CD14-positive monocyte (primary cell): ENCODE results near the gene NELL1. TPM values are rescaled to one million over a fixed set of nuclear protein-coding genes. Genes with fewer than 3 reads are reported as not detected.

Experiments used
- DNase-seq, 3 donors: peaks; one replicate each; pipeline ENCODE4 v3.0.0-alpha.2; 2011 to 2022
- H2AFZ ChIP-seq: 2 replicates; pipeline ENCODE4 v1.6.0; 2012; ENCODE audit warnings: mild to moderate bottlenecking, low read depth, low read length, inconsistent platforms; ENCODE audit not compliant: insufficient read depth, poor library complexity, severe bottlenecking
- H3K27ac ChIP-seq, 2 donors: 1 replicate in 1 of 2; 2 replicates in 1 of 2; pipeline ENCODE4 v1.5.1; 2012 to 2013; ENCODE audit warnings: low read length in 2 of 2, control low read depth in 1 of 2, inconsistent platforms in 1 of 2, low read depth in 1 of 2, mild to moderate bottlenecking in 1 of 2
- H3K27me3 ChIP-seq, 2 donors: one replicate each; pipeline versions ENCODE4 v1.6.0 to v1.6.1; 2011 to 2013; ENCODE audit warnings: low read length in 2 of 2; ENCODE audit not compliant: control insufficient read depth in 2 of 2, insufficient read depth in 2 of 2
- H3K36me3 ChIP-seq, 2 donors: replicated peaks in 1 of 2; 1 replicate in 1 of 2; 2 replicates in 1 of 2; pipeline versions ENCODE4 v1.5.1 to v1.6.1; 2012 to 2013; ENCODE audit warnings: low read length in 2 of 2, control low read depth in 1 of 2, inconsistent platforms in 1 of 2, mild to moderate bottlenecking in 1 of 2; ENCODE audit not compliant: insufficient read depth in 2 of 2, control insufficient read depth in 1 of 2
- H3K4me1 ChIP-seq, 2 donors: 1 replicate in 1 of 2; 2 replicates in 1 of 2; pipeline versions ENCODE4 v1.5.1 to v1.6.1; 2012 to 2013; ENCODE audit warnings: low read length in 2 of 2, control low read depth in 1 of 2, inconsistent platforms in 1 of 2, mild to moderate bottlenecking in 1 of 2, moderate library complexity in 1 of 2; ENCODE audit not compliant: insufficient read depth in 2 of 2, control insufficient read depth in 1 of 2
- H3K4me2 ChIP-seq: replicated peaks from 2 replicates; pipeline ENCODE3; 2012; ENCODE audit warnings: low read length, moderate library complexity, mild to moderate bottlenecking; ENCODE audit not compliant: poor library complexity, severe bottlenecking; ENCODE audit errors: extremely low read depth
- H3K4me3 ChIP-seq, 3 experiments: fragments of 200-600 bp in 1 of 3; sonication (generic) in 1 of 3; replicated peaks in 1 of 3; 1 replicate in 2 of 3; 2 replicates in 1 of 3; pipeline ENCODE4 v1.5.1; 2011 to 2013; ENCODE audit warnings: low read length in 3 of 3, mild to moderate bottlenecking in 3 of 3, control low read depth in 2 of 3, low read depth in 2 of 3, inconsistent platforms in 1 of 3, moderate library complexity in 1 of 3
- H3K79me2 ChIP-seq: 2 replicates; pipeline ENCODE4 v1.6.0; 2012; ENCODE audit warnings: mild to moderate bottlenecking, control low read depth, inconsistent platforms, low read length, moderate library complexity; ENCODE audit not compliant: insufficient read depth
- H3K9ac ChIP-seq: 2 replicates; pipeline ENCODE4 v1.6.0; 2017; ENCODE audit warnings: low read length, mild to moderate bottlenecking; ENCODE audit not compliant: insufficient read depth, poor library complexity, severe bottlenecking
- H3K9me3 ChIP-seq, 2 donors: replicated peaks in 1 of 2; 1 replicate in 1 of 2; 2 replicates in 1 of 2; pipeline versions ENCODE4 v1.5.1 to v1.6.1; 2012 to 2013; ENCODE audit warnings: low read length in 2 of 2, control low read depth in 1 of 2; ENCODE audit not compliant: control insufficient read depth in 1 of 2, insufficient read depth in 1 of 2
- H4K20me1 ChIP-seq: 2 replicates; pipeline ENCODE4 v1.6.0; 2012; ENCODE audit warnings: mild to moderate bottlenecking, low read length, control low read depth, moderate library complexity; ENCODE audit not compliant: insufficient read depth
- H3K27ac Mint-ChIP-seq, 7 donors: one replicate each; pipeline ENCODE4 v1.8.0; 2020; ENCODE audit warnings: mild to moderate bottlenecking in 7 of 7, mixed read lengths in 7 of 7, moderate library complexity in 6 of 7, inconsistent platforms in 2 of 7
- H3K27me3 Mint-ChIP-seq, 3 donors: one replicate each; pipeline ENCODE4 v1.8.0; 2021 to 2022; ENCODE audit warnings: low read depth in 3 of 3, mild to moderate bottlenecking in 3 of 3, mixed read lengths in 3 of 3, moderate library complexity in 3 of 3, inconsistent platforms in 1 of 3
- H3K36me3 Mint-ChIP-seq, 2 donors: one replicate each; pipeline ENCODE4 v1.8.0; 2020; ENCODE audit warnings: mixed read lengths in 2 of 2, inconsistent platforms in 1 of 2, mild to moderate bottlenecking in 1 of 2
- H3K4me1 Mint-ChIP-seq: one replicate; pipeline ENCODE4 v1.8.0; 2020; ENCODE audit warnings: mild to moderate bottlenecking, mixed read lengths
- H3K4me3 Mint-ChIP-seq, 2 donors: one replicate each; pipeline ENCODE4 v1.8.0; 2020; ENCODE audit warnings: mild to moderate bottlenecking in 2 of 2, mixed read lengths in 2 of 2, moderate library complexity in 1 of 2
- H3K9me3 Mint-ChIP-seq, 7 donors: one replicate each; pipeline ENCODE4 v1.8.0; 2020 to 2022; ENCODE audit warnings: mixed read lengths in 7 of 7, mild to moderate bottlenecking in 6 of 7, moderate library complexity in 6 of 7, inconsistent platforms in 2 of 7
- WGBS: methylation state at CpG from one replicate; pipeline ENCODE4 v1.1.5; 2013; ENCODE audit warnings: missing lambda C conversion rate; ENCODE audit not compliant: insufficient coverage; 5-methylcytosine and 5-hydroxymethylcytosine counted together
- intact Hi-C, 2 donors: fragments of 100-400 bp; cut with micrococcal nuclease; formaldehyde crosslinking; loops; one replicate each; pipeline versions ENCODE4 v1.15.0 to v1.15.1; 2023
- polyA plus RNA-seq, 3 donors: library from polyadenylated mRNA; depleted of rRNA in 1 of 3; unstranded in 2 of 3; stranded (reverse) in 1 of 3; fragments of 300-500 nt in 2 of 3; fragments of >200 nt in 1 of 3; fragmentation: Illumina TruSeq in 2 of 3; gene quantifications; 1 replicate in 2 of 3; 2 replicates in 1 of 3; pipeline ENCODE4 v1.2.3, GENCODE V29; 2012 to 2021
- TF ChIP-seq, protein P1 (sequence below): fragments of 200-600 bp; IDR thresholded peaks from one replicate; pipeline ENCODE4 v1.8.0; 2022; ENCODE audit warnings: antibody characterized with exemption, mild to moderate bottlenecking

NELL1 gene
- polyA plus RNA-seq, 3 donors, result not detected

DNA sequence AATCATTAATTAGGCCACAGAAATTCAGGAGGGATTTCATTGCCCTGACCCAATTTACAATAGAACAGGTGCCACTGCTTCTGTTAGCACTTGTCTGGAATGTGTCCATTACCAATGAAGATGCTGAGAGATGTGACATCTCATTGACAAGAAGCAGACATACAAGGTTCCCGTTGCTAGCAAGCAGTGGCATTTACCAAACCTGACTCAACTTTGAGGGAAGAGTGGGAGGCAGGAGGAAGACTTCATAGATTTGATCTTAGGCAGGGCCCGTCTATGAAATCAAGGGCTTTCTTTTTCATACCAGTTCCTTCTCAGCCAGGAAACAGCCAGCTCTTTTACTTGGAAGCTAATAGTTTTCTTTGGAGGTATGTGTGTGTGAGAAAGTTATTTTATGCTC, 280.2 kb downstream of the NELL1 start:
- no peak overlapping the region for H2AFZ ChIP-seq
- H3K9me3 ChIP-seq, result no peaks in the 10 kb centered on the region
- Mint-ChIP-seq H3K9me3 (peaks cover 0 to 3% (median 0%) of the 10 kb centered on the region in 7 donors), H3K4me1 (no peaks in the 10 kb centered on the region), H3K36me3 (no peaks in the 10 kb centered on the region), H3K4me3 (no peak overlapping the region), H3K27ac (no peak overlapping the region), H3K27me3 (no peaks in the 10 kb centered on the region)
- no peaks in the 10 kb centered on the region for H3K4me1 ChIP-seq
- no peak overlapping the region for H3K27ac ChIP-seq
- no peak overlapping the region for H3K4me3 ChIP-seq
- H3K36me3 ChIP-seq, result no peaks in the 10 kb centered on the region
- 40% methylated on average over 1 of the region's 2 CpGs for WGBS
- no peak overlapping the region for H3K4me2 ChIP-seq
- TF ChIP-seq, protein P1, sequence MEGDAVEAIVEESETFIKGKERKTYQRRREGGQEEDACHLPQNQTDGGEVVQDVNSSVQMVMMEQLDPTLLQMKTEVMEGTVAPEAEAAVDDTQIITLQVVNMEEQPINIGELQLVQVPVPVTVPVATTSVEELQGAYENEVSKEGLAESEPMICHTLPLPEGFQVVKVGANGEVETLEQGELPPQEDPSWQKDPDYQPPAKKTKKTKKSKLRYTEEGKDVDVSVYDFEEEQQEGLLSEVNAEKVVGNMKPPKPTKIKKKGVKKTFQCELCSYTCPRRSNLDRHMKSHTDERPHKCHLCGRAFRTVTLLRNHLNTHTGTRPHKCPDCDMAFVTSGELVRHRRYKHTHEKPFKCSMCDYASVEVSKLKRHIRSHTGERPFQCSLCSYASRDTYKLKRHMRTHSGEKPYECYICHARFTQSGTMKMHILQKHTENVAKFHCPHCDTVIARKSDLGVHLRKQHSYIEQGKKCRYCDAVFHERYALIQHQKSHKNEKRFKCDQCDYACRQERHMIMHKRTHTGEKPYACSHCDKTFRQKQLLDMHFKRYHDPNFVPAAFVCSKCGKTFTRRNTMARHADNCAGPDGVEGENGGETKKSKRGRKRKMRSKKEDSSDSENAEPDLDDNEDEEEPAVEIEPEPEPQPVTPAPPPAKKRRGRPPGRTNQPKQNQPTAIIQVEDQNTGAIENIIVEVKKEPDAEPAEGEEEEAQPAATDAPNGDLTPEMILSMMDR, result no peak
- no peaks in the 10 kb centered on the region for H3K79me2 ChIP-seq
- no peak overlapping the region for H3K9ac ChIP-seq
- DNase-seq, result no peak
- H3K27me3 ChIP-seq, result no peaks in the 10 kb centered on the region
- intact Hi-C loops, result no loop called here
- no peaks in the 10 kb centered on the region for H4K20me1 ChIP-seq

DNA sequence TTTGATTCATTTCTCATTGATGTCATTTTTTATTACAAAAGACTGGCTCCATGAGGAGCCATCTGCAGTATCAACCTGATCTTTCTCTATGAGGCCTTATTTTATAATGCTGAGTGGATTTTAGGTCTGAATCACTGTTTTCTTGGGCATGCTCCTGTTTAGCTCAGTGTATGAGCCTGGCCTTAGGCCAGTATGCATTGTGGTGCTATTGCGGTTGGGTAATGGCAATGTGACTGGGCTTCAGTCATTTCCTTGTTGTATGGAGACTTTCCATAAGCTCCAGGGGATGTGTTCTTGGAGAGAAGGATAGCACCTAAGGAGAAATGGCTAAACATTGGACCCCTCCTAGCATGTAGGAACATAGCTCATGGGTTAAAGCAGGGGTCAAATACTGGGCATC, 293.2 kb downstream of the NELL1 start:
- Mint-ChIP-seq H3K27me3 (no peaks in the 10 kb centered on the region), H3K27ac (no peak overlapping the region), H3K4me1 (no peaks in the 10 kb centered on the region), H3K36me3 (no peaks in the 10 kb centered on the region), H3K4me3 (no peak overlapping the region), H3K9me3 (peaks cover 0 to 3% (median 0%) of the 10 kb centered on the region in 7 donors)
- Histone ChIP-seq H3K9ac (no peak overlapping the region), H2AFZ (no peak overlapping the region), H3K4me2 (no peak overlapping the region), H3K4me3 (no peak overlapping the region), H4K20me1 (no peaks in the 10 kb centered on the region), H3K27ac (no peak overlapping the region), H3K27me3 (no peaks in the 10 kb centered on the region), H3K9me3 (no peaks in the 10 kb centered on the region), H3K79me2 (no peaks in the 10 kb centered on the region), H3K36me3 (no peaks in the 10 kb centered on the region), H3K4me1 (no peaks in the 10 kb centered on the region)
- TF ChIP-seq, protein P1, result no peak
- intact Hi-C loops, result no loop called here
- DNase-seq, result no peak
- 100% methylated on average over 1 of the region's 1 CpG for WGBS
